ENCODE measurements around the gene CCL18. TPM values are rescaled to one million over a fixed set of nuclear protein-coding genes. Genes with fewer than 3 reads are reported as not detected.
"Not testable (repeated sequence)": the region's sequence is repeated elsewhere in the genome, so short reads cannot be mapped to it uniquely, and the experiment has no call there.

CCL18 gene, protein sequence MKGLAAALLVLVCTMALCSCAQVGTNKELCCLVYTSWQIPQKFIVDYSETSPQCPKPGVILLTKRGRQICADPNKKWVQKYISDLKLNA
- 1 to 10 TPM in 1 of 4 donors, not detected in 3; 1.5 TPM for total RNA-seq

- H3K27me3 ChIP-seq: peaks cover 8% of the 10 kb centered on the region
- H3K4me3 ChIP-seq: no peak within 1 kb of the TSS
- no peaks in the 10 kb centered on the region for H3K4me1 ChIP-seq
- H3K36me3 ChIP-seq: no peaks in the 10 kb centered on the region
- WGBS: 80% methylated on average over 5 of the region's 5 CpGs
- DNase-seq (ENCODE audit: low spot score in 2 of 2): no peak
- H3K27ac ChIP-seq: no peak within 1 kb of the TSS
- no peak for TF ChIP-seq POLR2AphosphoS5 (IDR thresholded peaks at IDR 0.05)
- TF ChIP-seq POLR2A (IDR thresholded peaks at IDR 0.05): no peak
- TF ChIP-seq CTCF (IDR thresholded peaks at IDR 0.05): no peak
- no peak for TF ChIP-seq EP300 (IDR thresholded peaks at IDR 0.05)
- no peaks in the 10 kb centered on the region for H3K9me3 ChIP-seq
These were observed at the start of gene CCL18 for GRCh38 chr17:36063786-36064541. Gene CCL18, plus strand, starts transcription at chr17:36064272. Its CDS starts 71 bp downstream, at chr17:36064343.

DNA sequence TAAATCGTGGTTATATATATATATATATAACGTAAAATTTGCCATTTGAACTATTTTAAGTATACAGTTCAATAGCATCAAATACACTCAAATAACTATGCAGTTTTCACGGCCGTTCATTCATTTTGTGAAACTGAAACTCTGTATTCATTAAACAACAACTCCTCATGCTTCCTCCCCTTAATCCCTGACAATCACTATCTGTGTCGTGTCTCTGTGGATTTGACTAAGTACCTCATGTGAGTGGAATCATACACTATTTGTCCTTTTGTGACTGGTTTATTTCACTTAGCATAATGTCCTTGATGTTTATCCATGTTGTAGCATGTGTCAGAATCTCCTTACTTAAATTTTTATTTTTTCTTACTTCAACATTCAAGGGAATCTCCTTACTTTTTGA is 49.1 kb upstream of the CCL18 start:
- Histone ChIP-seq H3K4me1 (no peaks in the 10 kb centered on the region), H3K4me3 (no peak overlapping the region), H3K27ac (no peak overlapping the region), H3K36me3 (no peaks in the 10 kb centered on the region), H3K27me3 (no peaks in the 10 kb centered on the region), H3K9me3 (peaks cover 4% of the 10 kb centered on the region)
- 75% methylated on average over 5 of the region's 5 CpGs for WGBS
- no peak for DNase-seq (ENCODE audit: low spot score in 2 of 2)
- TF ChIP-seq POLR2AphosphoS5 (IDR thresholded peaks at IDR 0.05) (no peak), EP300 (IDR thresholded peaks at IDR 0.05) (no peak), POLR2A (IDR thresholded peaks at IDR 0.05) (no peak), CTCF (IDR thresholded peaks at IDR 0.05) (no peak)

DNA sequence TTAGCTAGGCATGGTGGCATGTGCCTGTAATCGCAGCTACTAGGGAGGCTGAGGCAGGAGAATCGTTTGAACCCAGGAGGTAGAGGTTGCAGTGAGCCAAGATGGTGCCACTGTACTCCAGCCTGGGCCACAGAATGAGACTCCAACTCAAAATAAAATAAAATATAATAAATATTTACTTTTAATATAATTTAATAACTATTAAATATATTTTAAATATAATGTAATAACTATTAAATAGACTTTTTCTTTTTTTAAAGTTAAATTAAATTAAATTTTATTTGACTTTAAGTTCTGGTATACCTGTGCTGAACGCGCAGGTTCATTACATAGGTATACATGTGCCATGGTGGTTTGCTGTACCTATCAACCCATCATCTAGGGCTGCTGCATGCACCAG is 48.2 kb upstream of the CCL18 start:
- H3K27ac ChIP-seq; H3K36me3 ChIP-seq; H3K4me3 ChIP-seq; H3K4me1 ChIP-seq; DNase-seq (ENCODE audit: low spot score in 2 of 2); H3K9me3 ChIP-seq; H3K27me3 ChIP-seq: not testable (repeated sequence)
- 91% methylated on average over 4 of the region's 4 CpGs for WGBS

- Histone ChIP-seq H3K27ac (no peak overlapping the region), H3K36me3 (no peaks in the 10 kb centered on the region), H3K4me1 (no peaks in the 10 kb centered on the region), H3K27me3 (no peaks in the 10 kb centered on the region), H3K4me3 (no peak overlapping the region), H3K9me3 (peaks cover 4% of the 10 kb centered on the region)
- WGBS: 92% methylated on average over 2 of the region's 2 CpGs
- TF ChIP-seq POLR2AphosphoS5 (IDR thresholded peaks at IDR 0.05) (no peak), EP300 (IDR thresholded peaks at IDR 0.05) (no peak), CTCF (IDR thresholded peaks at IDR 0.05) (no peak), POLR2A (IDR thresholded peaks at IDR 0.05) (no peak)
- DNase-seq (ENCODE audit: low spot score in 2 of 2): no peak
These were observed 47.5 kb upstream of the CCL18 start for GRCh38 chr17:36016555-36016954.

- WGBS: 58% methylated on average over 6 of the region's 6 CpGs
- no peaks in the 10 kb centered on the region for H3K36me3 ChIP-seq
- no peak for TF ChIP-seq EP300 (IDR thresholded peaks at IDR 0.05)
- no peak for TF ChIP-seq CTCF (IDR thresholded peaks at IDR 0.05)
- TF ChIP-seq POLR2AphosphoS5 (IDR thresholded peaks at IDR 0.05): no peak
- no peak for TF ChIP-seq POLR2A (IDR thresholded peaks at IDR 0.05)
- H3K4me3 ChIP-seq: no peak within 1 kb of the TSS
- H3K27ac ChIP-seq: no peak within 1 kb of the TSS
- no peaks in the 10 kb centered on the region for H3K27me3 ChIP-seq
- no peaks in the 10 kb centered on the region for H3K9me3 ChIP-seq
- no peak for DNase-seq (ENCODE audit: low spot score in 2 of 2)
- no peaks in the 10 kb centered on the region for H3K4me1 ChIP-seq
These were observed 46.3 kb upstream of the CCL18 start, which contains the start of gene CCL23 for GRCh38 chr17:36017799-36018198. Gene CCL23, minus strand, starts transcription at chr17:36017972. Its CDS starts 75 bp downstream, at chr17:36017897.
